ENCODE data around the gene GPC1.
A peak's percentile ranks its signal among the peaks of the same experiment; 100 is the strongest.
"Not testable (repeated sequence)": the region's sequence is repeated elsewhere in the genome, so short reads cannot be mapped to it uniquely, and the experiment has no call there.

Gene GPC1

DNA sequence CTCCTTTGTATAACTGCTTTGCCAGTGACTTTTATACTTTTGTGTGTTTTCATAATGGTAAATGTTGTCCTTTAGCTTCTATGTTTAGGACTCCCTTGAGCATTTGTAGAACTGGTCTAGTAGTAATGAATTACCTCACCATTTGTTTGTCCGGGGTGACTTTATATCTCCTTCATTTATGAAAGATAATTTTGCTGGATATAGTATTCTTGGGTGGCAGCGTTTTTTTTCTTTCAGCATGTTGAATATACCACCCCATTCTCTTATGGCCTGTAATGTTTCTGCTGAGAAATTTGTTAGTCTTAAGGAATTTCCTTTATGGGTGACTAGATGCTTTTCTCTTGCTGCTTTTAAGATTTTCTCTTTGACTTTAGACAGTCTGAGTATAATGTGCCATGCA lies 56.0 kb downstream of the GPC1 start:
- in situ Hi-C loops (cut with HindIII; ENCODE audit: low pct_ligation_motif_present, low sequenced_read_pairs), result no loop called here
- H3K27me3 ChIP-seq (replicated peaks), result no peaks in the 10 kb centered on the region
- H3K27ac ChIP-seq, result no peak overlapping the region
- H3K36me3 ChIP-seq (replicated peaks), result no peaks in the 10 kb centered on the region
- H3K4me3 ChIP-seq (ENCODE audit: low read depth, low read length), result no peak overlapping the region
- TF ChIP-seq, protein P1, sequence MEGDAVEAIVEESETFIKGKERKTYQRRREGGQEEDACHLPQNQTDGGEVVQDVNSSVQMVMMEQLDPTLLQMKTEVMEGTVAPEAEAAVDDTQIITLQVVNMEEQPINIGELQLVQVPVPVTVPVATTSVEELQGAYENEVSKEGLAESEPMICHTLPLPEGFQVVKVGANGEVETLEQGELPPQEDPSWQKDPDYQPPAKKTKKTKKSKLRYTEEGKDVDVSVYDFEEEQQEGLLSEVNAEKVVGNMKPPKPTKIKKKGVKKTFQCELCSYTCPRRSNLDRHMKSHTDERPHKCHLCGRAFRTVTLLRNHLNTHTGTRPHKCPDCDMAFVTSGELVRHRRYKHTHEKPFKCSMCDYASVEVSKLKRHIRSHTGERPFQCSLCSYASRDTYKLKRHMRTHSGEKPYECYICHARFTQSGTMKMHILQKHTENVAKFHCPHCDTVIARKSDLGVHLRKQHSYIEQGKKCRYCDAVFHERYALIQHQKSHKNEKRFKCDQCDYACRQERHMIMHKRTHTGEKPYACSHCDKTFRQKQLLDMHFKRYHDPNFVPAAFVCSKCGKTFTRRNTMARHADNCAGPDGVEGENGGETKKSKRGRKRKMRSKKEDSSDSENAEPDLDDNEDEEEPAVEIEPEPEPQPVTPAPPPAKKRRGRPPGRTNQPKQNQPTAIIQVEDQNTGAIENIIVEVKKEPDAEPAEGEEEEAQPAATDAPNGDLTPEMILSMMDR (IDR thresholded peaks at IDR 0.05; ENCODE audit: low read depth, low read length, missing control alignments), result no peak
- no peak for DNase-seq

DNA sequence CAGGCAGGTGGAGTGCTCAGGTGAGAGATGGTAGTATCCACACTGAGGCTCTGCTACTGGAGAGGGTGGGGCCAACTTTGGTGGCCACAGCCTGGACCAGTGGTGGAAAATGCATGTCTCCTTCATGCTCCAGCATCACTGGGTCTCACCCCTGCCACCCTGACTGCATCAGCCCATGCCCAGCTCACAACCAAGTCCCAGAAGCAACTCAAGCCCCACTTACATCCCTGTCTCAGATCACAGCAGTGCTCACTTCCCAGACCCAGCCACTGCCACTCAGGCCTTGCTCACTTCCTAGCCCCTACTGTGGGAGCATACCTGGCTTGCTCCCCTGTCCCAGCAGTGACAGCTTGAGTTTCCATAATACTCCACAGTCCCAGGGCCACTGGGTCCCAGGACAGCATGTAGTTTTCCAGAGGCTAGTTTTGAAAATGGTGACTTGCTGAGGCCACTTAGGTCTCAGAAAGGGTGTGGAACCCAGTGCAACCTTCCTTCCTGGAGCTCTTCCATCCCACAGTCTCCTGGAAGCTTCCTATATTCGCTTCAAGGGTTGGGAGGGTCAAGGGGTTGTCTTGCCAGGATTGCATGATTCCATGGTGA lies 58.8 kb downstream of the GPC1 start:
- no peaks in the 10 kb centered on the region for H3K27me3 ChIP-seq (replicated peaks)
- H3K36me3 ChIP-seq (replicated peaks), result no peaks in the 10 kb centered on the region
- in situ Hi-C loops (cut with HindIII; ENCODE audit: low pct_ligation_motif_present, low sequenced_read_pairs), result no loop called here
- H3K27ac ChIP-seq, result no peak overlapping the region
- TF ChIP-seq, protein P1 (IDR thresholded peaks at IDR 0.05; ENCODE audit: low read depth, low read length, missing control alignments), result no peak
- no peak for DNase-seq
- H3K4me3 ChIP-seq (ENCODE audit: low read depth, low read length), result no peak overlapping the region

DNA sequence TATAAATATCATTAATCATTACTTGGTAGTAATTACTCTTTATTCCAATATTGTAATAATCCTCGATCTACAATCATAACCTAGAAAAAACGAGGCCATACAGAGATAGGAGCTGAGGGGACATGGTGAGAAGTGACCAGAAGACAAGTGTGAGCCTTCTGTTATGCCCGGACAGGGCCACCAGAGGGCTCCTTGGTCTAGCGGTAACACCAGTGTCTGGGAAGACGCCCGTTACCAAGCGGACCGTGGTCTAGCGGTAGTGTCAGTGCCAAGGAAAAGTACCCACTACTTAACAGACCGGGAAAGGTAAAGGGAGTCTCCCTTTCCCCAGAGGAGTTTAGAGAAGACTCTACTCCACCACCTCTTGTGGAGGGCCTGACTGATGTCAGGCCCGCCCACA lies 59.5 kb downstream of the GPC1 start:
- H3K27ac ChIP-seq; H3K27me3 ChIP-seq (replicated peaks); in situ Hi-C loops (cut with HindIII; ENCODE audit: low pct_ligation_motif_present, low sequenced_read_pairs); H3K4me3 ChIP-seq (ENCODE audit: low read depth, low read length); H3K36me3 ChIP-seq (replicated peaks): not testable (repeated sequence)
- TF ChIP-seq, protein P1 (IDR thresholded peaks at IDR 0.05; ENCODE audit: low read depth, low read length, missing control alignments), result peak; percentile 55
- DNase-seq, result peak; percentile 20

DNA sequence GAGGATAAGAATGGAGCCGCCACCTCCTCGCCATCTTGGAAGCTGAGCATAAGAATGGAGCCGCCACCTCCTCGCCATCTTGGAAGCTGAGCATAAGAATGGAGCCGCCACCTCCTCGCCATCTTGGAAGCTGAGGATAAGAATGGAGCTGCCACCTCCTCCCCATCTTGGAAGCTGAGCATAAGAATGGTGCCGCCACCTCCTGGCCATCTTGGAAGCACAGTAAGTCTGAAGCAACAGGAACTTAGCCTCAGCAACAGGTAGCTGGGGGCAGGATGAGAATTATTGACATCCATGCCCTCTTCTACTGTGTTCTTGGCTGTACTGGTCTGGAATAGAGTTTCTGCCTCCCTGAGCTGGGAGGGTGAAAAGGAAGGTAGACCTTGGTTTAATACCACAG lies 61.6 kb downstream of the GPC1 start:
- H3K27me3 ChIP-seq (replicated peaks); in situ Hi-C loops (cut with HindIII; ENCODE audit: low pct_ligation_motif_present, low sequenced_read_pairs); H3K4me3 ChIP-seq (ENCODE audit: low read depth, low read length); H3K27ac ChIP-seq; H3K36me3 ChIP-seq (replicated peaks): not testable (repeated sequence)
- TF ChIP-seq, protein P1 (IDR thresholded peaks at IDR 0.05; ENCODE audit: low read depth, low read length, missing control alignments), result peak; percentile 72
- peak; percentile 31 for DNase-seq

DNA sequence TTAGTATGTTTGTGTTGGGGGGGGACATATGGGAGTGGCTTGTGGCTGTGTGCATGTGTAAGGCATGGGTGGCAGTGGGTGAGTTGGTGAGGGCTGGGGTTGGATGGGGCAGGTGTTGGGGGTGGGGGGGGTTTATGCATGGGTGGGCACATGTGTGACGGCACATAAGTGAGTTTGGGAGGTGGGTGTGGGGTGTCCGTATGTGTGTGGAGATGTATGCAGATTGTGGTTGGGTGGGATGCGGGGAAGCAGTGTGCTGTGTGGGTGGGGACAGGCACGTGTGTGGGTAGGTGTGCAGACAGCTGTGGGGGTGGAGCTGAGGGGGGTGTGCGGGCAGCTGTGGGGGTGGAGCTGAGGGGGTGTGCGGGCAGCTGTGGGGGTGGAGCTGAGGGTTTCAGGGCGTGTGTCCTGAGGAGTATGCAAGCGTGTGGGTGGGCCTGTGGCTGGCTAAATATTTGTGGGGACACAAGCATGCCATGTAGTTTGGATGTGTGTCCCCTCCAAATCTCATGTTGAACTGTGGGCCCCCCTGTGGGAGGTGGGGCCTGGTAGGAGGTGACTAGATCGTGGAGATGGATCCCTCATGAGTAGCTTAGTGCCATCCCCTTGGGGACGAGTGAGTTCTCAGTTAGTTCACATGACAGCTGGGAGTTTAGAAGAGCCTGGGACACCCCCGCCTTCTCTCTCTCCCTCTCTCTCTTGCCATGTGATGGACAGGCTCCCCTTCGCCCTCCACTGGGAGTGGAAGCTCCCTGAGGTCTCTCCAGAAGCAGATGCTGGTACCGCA lies 62.9 kb downstream of the GPC1 start:
- H3K4me3 ChIP-seq (ENCODE audit: low read depth, low read length), result no peak overlapping the region
- no peak overlapping the region for H3K27ac ChIP-seq
- H3K27me3 ChIP-seq (replicated peaks), result no peaks in the 10 kb centered on the region
- DNase-seq, result no peak
- H3K36me3 ChIP-seq (replicated peaks), result no peaks in the 10 kb centered on the region
- in situ Hi-C loops (cut with HindIII; ENCODE audit: low pct_ligation_motif_present, low sequenced_read_pairs), result no loop called here
- TF ChIP-seq, protein P1 (IDR thresholded peaks at IDR 0.05; ENCODE audit: low read depth, low read length, missing control alignments), result no peak

Measured in brain microvascular endothelial cell (primary cell).